Measurements from ENCODE around the gene NPY5R.

The NPY5R gene

GRCh38 chr4:163330916-163331628, 12.6 kb upstream of the NPY5R start:
- Histone ChIP-seq H3K9me3 (no peaks in the 10 kb centered on the region), H3K27me3 (peaks cover 88% of the 10 kb centered on the region), H3K27ac (no peak overlapping the region), H3K4me1 (ENCODE audit: control insufficient read depth in 1 of 2, insufficient read depth in 1 of 2, low read depth in 1 of 2, low read length in 1 of 2) (no peaks in the 10 kb centered on the region), H3K36me3 (no peaks in the 10 kb centered on the region), H3K4me3 (ENCODE audit: low read depth in 1 of 2, low read length in 1 of 2) (no peak overlapping the region)
- no peak for TF ChIP-seq CTCF (IDR thresholded peaks at IDR 0.05)

GRCh38 chr4:163331629-163332376, 11.9 kb upstream of the NPY5R start:
- Histone ChIP-seq H3K4me1 (ENCODE audit: control insufficient read depth in 1 of 2, insufficient read depth in 1 of 2, low read depth in 1 of 2, low read length in 1 of 2) (no peaks in the 10 kb centered on the region), H3K36me3 (no peaks in the 10 kb centered on the region), H3K4me3 (ENCODE audit: low read depth in 1 of 2, low read length in 1 of 2) (no peak overlapping the region), H3K9me3 (no peaks in the 10 kb centered on the region), H3K27ac (no peak overlapping the region), H3K27me3 (peaks cover 88% of the 10 kb centered on the region)
- TF ChIP-seq CTCF (IDR thresholded peaks at IDR 0.05): no peak

GRCh38 chr4:163332526-163333406, 10.9 kb upstream of the NPY5R start, which contains the start of gene NPY1R:
Gene NPY1R, minus strand, starts transcription at chr4:163332596. Its CDS starts 6,042 bp downstream, at chr4:163326554.
- no peaks in the 10 kb centered on the region for H3K36me3 ChIP-seq
- H3K27ac ChIP-seq: no peak within 1 kb of the TSS
- no peak within 1 kb of the TSS for H3K4me3 ChIP-seq (ENCODE audit: low read depth in 1 of 2, low read length in 1 of 2)
- peaks cover 96% of the 10 kb centered on the region for H3K27me3 ChIP-seq
- no peaks in the 10 kb centered on the region for H3K9me3 ChIP-seq
- H3K4me1 ChIP-seq (ENCODE audit: control insufficient read depth in 1 of 2, insufficient read depth in 1 of 2, low read depth in 1 of 2, low read length in 1 of 2): no peaks in the 10 kb centered on the region
- no peak for TF ChIP-seq CTCF (IDR thresholded peaks at IDR 0.05)

- Histone ChIP-seq H3K9me3 (no peaks in the 10 kb centered on the region), H3K27me3 (peaks cover 81% of the 10 kb centered on the region), H3K4me1 (ENCODE audit: control insufficient read depth in 1 of 2, insufficient read depth in 1 of 2, low read depth in 1 of 2, low read length in 1 of 2) (no peaks in the 10 kb centered on the region), H3K27ac (no peak overlapping the region), H3K4me3 (ENCODE audit: low read depth in 1 of 2, low read length in 1 of 2) (no peak overlapping the region), H3K36me3 (no peaks in the 10 kb centered on the region)
- TF ChIP-seq CTCF (IDR thresholded peaks at IDR 0.05): no peak
Measured at GRCh38 chr4:163335384-163335783, 8.3 kb upstream of the NPY5R start.

All from neutrophil (primary cell).